Stomach smooth muscle (tissue), 2 donors: Measurements from ENCODE around the gene HSD17B12.
"Not testable (repeated sequence)": the region's sequence is repeated elsewhere in the genome, so short reads cannot be mapped to it uniquely, and the experiment has no call there.

Source experiments
- H3K27ac ChIP-seq: one replicate; pipeline ENCODE4 v1.7.0; 2013; ENCODE audit warnings: mild to moderate bottlenecking, low read length, inconsistent platforms
- H3K27me3 ChIP-seq, 2 donors: one replicate each; pipeline ENCODE4 v1.7.0; 2013; ENCODE audit warnings: low read length in 2 of 2; ENCODE audit not compliant: insufficient read depth in 2 of 2, control insufficient read depth in 1 of 2
- H3K36me3 ChIP-seq, 2 donors: one replicate each; pipeline ENCODE4 v1.7.0; 2013; ENCODE audit warnings: low read length in 2 of 2; ENCODE audit not compliant: control insufficient read depth in 2 of 2, insufficient read depth in 2 of 2
- H3K4me1 ChIP-seq: one replicate; pipeline ENCODE4 v1.7.0; 2013; ENCODE audit warnings: low read length; ENCODE audit not compliant: control insufficient read depth, insufficient read depth
- H3K4me3 ChIP-seq, 2 donors: one replicate each; pipeline ENCODE4 v1.7.0; 2013; ENCODE audit warnings: low read length in 2 of 2
- H3K9ac ChIP-seq, 2 donors: one replicate each; pipeline ENCODE4 v1.7.0; 2013; ENCODE audit warnings: low read length in 2 of 2, mild to moderate bottlenecking in 1 of 2
- H3K9me3 ChIP-seq, 2 donors: one replicate each; pipeline ENCODE4 v1.7.0; 2013; ENCODE audit warnings: low read length in 2 of 2; ENCODE audit not compliant: control insufficient read depth in 2 of 2
- donor health status: healthy.
- donor health status: Pancreatic carcinoma.

The HSD17B12 gene

GRCh38 chr11:43738600-43739409, 58.3 kb downstream of the HSD17B12 start:
- H3K4me3 ChIP-seq, result no peak overlapping the region
- H3K36me3 ChIP-seq, result no peaks in the 10 kb centered on the region
- H3K9me3 ChIP-seq, result no peaks in the 10 kb centered on the region
- no peak overlapping the region for H3K9ac ChIP-seq
- no peaks in the 10 kb centered on the region for H3K27me3 ChIP-seq
- no peaks in the 10 kb centered on the region for H3K4me1 ChIP-seq
- H3K27ac ChIP-seq, result no peak overlapping the region

GRCh38 chr11:43746670-43747069, 66.1 kb downstream of the HSD17B12 start:
- no peak overlapping the region for H3K4me3 ChIP-seq
- H3K27me3 ChIP-seq, result no peaks in the 10 kb centered on the region
- no peaks in the 10 kb centered on the region for H3K9me3 ChIP-seq
- H3K9ac ChIP-seq, result no peak overlapping the region
- H3K36me3 ChIP-seq, result no peaks in the 10 kb centered on the region
- no peak overlapping the region for H3K27ac ChIP-seq
- H3K4me1 ChIP-seq, result no peaks in the 10 kb centered on the region

GRCh38 chr11:43747130-43747802, 66.7 kb downstream of the HSD17B12 start:
- Histone ChIP-seq H3K9me3 (no peaks in the 10 kb centered on the region), H3K9ac (no peak overlapping the region), H3K4me3 (no peak overlapping the region), H3K4me1 (no peaks in the 10 kb centered on the region), H3K36me3 (no peaks in the 10 kb centered on the region), H3K27me3 (no peaks in the 10 kb centered on the region), H3K27ac (no peak overlapping the region)

- no peaks in the 10 kb centered on the region for H3K27me3 ChIP-seq
- no peak overlapping the region for H3K27ac ChIP-seq
- no peak overlapping the region for H3K9ac ChIP-seq
- no peaks in the 10 kb centered on the region for H3K9me3 ChIP-seq
- H3K4me3 ChIP-seq, result no peak overlapping the region
- no peaks in the 10 kb centered on the region for H3K4me1 ChIP-seq
- no peaks in the 10 kb centered on the region for H3K36me3 ChIP-seq
Measured at GRCh38 chr11:43748095-43748494, 67.6 kb downstream of the HSD17B12 start.

- no peak overlapping the region for H3K4me3 ChIP-seq
- H3K9ac ChIP-seq, result no peak overlapping the region
- no peaks in the 10 kb centered on the region for H3K27me3 ChIP-seq
- no peaks in the 10 kb centered on the region for H3K36me3 ChIP-seq
- no peaks in the 10 kb centered on the region for H3K9me3 ChIP-seq
- H3K4me1 ChIP-seq, result no peaks in the 10 kb centered on the region
- H3K27ac ChIP-seq, result no peak overlapping the region
Measured at GRCh38 chr11:43751726-43752125, 71.2 kb downstream of the HSD17B12 start.

GRCh38 chr11:43756575-43756974, 76.0 kb downstream of the HSD17B12 start:
- H3K9me3 ChIP-seq, result no peaks in the 10 kb centered on the region
- H3K36me3 ChIP-seq, result peaks cover 0 to 3% of the 10 kb centered on the region in 2 donors
- no peak overlapping the region for H3K9ac ChIP-seq
- no peaks in the 10 kb centered on the region for H3K27me3 ChIP-seq
- no peaks in the 10 kb centered on the region for H3K4me1 ChIP-seq
- H3K27ac ChIP-seq, result no peak overlapping the region
- H3K4me3 ChIP-seq, result no peak overlapping the region

GRCh38 chr11:43758927-43759326, 78.4 kb downstream of the HSD17B12 start:
- H3K4me3 ChIP-seq, result no peak overlapping the region
- peaks cover 0 to 3% of the 10 kb centered on the region in 2 donors for H3K36me3 ChIP-seq
- H3K9me3 ChIP-seq, result no peaks in the 10 kb centered on the region
- no peaks in the 10 kb centered on the region for H3K27me3 ChIP-seq
- no peak overlapping the region for H3K27ac ChIP-seq
- H3K4me1 ChIP-seq, result no peaks in the 10 kb centered on the region
- no peak overlapping the region for H3K9ac ChIP-seq

- H3K4me3 ChIP-seq, result no peak overlapping the region
- H3K27me3 ChIP-seq, result no peaks in the 10 kb centered on the region
- H3K36me3 ChIP-seq, result peaks cover 0 to 3% of the 10 kb centered on the region in 2 donors
- no peaks in the 10 kb centered on the region for H3K4me1 ChIP-seq
- peaks cover 0 to 2% of the 10 kb centered on the region in 2 donors for H3K9me3 ChIP-seq
- H3K27ac ChIP-seq, result no peak overlapping the region
- no peak overlapping the region for H3K9ac ChIP-seq
Measured at GRCh38 chr11:43760902-43761301, 80.4 kb downstream of the HSD17B12 start.

GRCh38 chr11:43765194-43765593, 84.7 kb downstream of the HSD17B12 start:
- H3K4me3 ChIP-seq, result no peak overlapping the region
- no peaks in the 10 kb centered on the region for H3K27me3 ChIP-seq
- H3K27ac ChIP-seq, result no peak overlapping the region
- no peaks in the 10 kb centered on the region for H3K4me1 ChIP-seq
- no peak overlapping the region for H3K9ac ChIP-seq
- H3K9me3 ChIP-seq, result peaks cover 0 to 2% of the 10 kb centered on the region in 2 donors
- peaks cover 0 to 3% of the 10 kb centered on the region in 2 donors for H3K36me3 ChIP-seq

GRCh38 chr11:43768654-43769053, 88.1 kb downstream of the HSD17B12 start:
- H3K9me3 ChIP-seq, H3K27ac ChIP-seq, H3K36me3 ChIP-seq: not testable (repeated sequence)

GRCh38 chr11:43770173-43770572, 89.6 kb downstream of the HSD17B12 start:
- H3K9me3 ChIP-seq, result peaks cover 0 to 2% of the 10 kb centered on the region in 2 donors
- no peaks in the 10 kb centered on the region for H3K36me3 ChIP-seq
- H3K9ac ChIP-seq, result no peak overlapping the region
- H3K4me3 ChIP-seq, result no peak overlapping the region
- H3K27me3 ChIP-seq, result no peaks in the 10 kb centered on the region
- no peaks in the 10 kb centered on the region for H3K4me1 ChIP-seq
- no peak overlapping the region for H3K27ac ChIP-seq

More at GRCh38 chr11:43768654-43769053, 88.1 kb downstream of the HSD17B12 start:
- not testable (repeated sequence) for H3K4me3 ChIP-seq, H3K27me3 ChIP-seq, H3K4me1 ChIP-seq, H3K9ac ChIP-seq
